Right ventricle myocardium inferior (tissue), 1 donor: ENCODE measurements around the gene PRDM5. TPM values are rescaled to one million over a fixed set of nuclear protein-coding genes. Genes with fewer than 3 reads are reported as not detected.

Experiments used
- ATAC-seq: fragments of 200-7000 bp; cut with Tn5 transposase; one replicate; pipeline ENCODE4 v1.9.1; 2020; ENCODE audit warnings: mild to moderate bottlenecking, moderate library complexity
- DNase-seq: peaks from one replicate; pipeline ENCODE4 v3.0.0; 2021; ENCODE audit errors: missing footprints
- intact Hi-C: fragments of 100-400 bp; cut with DNase I; formaldehyde crosslinking; loops from one replicate; pipeline ENCODE4 v1.11.0; 2022
- total RNA-seq: library from RNA; stranded (reverse); fragmentation: NEBNext Ultra II Directional; extraction: Animal tissue kit (Norgen Biotek cat#: 25700); gene quantifications from one replicate; pipeline ENCODE4 v1.2.1, GENCODE V29; 2021
- donor health status: DM: no; HTN: yes; CAD: no; lungs with severe emphysema.

The PRDM5 gene
- total RNA-seq, 1 donor from 2014 or later, result 7.4 TPM

DNA sequence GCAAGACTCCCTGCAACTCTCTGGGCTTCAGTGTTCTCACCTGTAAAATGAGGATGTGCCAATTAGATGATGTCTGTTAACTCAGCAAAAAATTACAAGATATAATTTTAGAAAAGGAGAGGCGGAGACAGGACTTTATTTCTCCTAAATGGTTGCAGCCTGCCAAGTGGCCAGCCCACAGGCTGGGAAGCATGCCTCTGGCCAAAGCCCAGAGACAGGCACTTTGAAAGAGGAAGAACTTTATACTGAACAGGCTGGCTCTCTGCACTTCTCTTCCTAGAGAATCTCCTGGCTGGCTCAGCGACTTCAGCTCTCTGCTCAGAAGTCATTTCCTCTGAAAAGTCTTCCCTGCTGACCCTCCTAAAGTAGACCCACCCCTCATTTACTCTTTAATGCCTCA, 3.7 kb downstream of the PRDM5 start:
- intact Hi-C loops, result no loop called here
- DNase-seq, result peak; percentile 69
- no peak for ATAC-seq

DNA sequence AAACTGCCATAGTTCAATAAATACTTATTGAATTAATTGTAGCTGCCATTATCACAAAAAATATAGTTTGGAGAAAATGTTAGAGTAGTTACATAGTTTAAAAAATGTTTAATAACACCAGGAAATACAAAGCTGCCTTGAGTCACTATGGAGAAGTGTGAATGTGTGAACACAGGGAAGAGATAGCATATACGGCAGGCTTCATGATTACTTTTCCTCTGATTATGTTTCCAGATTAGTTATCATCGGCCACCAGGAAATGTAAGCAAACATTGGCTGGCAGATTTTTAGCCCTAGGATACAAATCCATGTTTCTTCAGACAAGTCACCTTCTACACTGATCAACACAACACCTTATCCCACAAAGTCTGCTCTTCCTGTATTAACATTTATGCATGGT, 4.4 kb downstream of the PRDM5 start:
- intact Hi-C loops, result no loop called here
- DNase-seq (no peak), ATAC-seq (no peak)

DNA sequence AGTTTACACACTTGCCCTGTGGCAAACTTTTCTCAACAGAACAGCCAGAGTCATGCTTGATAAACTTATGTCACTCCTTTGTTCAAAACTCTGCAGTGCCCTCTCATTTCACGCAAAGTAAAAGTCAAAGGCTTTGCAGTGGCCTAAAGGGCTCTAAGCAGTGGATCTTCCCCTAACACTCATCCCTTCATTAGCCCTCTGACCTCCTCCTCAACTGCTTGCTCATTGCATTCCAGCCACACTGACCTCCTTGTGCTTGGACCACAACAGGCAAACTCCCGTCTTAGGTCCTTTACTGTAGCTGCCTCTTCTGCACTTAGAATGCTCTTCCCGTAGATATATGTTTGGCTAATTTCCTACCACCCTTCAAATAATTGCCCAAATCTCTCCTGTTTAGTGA, 5.6 kb downstream of the PRDM5 start:
- intact Hi-C loops, result no loop called here
- DNase-seq (no peak), ATAC-seq (no peak)

DNA sequence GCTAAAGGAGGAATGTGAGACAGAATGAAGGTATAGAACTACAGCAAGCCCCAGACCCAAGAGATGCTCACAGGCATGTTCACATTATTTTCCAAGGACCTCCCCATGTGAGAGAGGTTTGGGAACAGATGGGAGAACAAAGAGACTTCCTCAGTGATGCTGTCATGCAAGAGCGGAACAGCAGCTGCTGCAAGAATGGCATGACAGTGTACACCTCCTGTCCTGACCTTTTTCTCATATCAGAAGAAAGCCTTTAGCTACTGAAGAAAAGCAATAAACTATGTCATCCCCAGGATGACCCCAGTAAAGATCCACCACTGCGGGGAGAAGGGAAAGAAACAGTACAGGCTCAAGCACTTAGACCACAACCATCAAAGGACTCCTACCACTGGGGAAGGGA, 7.2 kb downstream of the PRDM5 start:
- no peak for DNase-seq
- intact Hi-C loops, result no loop called here
- no peak for ATAC-seq

DNA sequence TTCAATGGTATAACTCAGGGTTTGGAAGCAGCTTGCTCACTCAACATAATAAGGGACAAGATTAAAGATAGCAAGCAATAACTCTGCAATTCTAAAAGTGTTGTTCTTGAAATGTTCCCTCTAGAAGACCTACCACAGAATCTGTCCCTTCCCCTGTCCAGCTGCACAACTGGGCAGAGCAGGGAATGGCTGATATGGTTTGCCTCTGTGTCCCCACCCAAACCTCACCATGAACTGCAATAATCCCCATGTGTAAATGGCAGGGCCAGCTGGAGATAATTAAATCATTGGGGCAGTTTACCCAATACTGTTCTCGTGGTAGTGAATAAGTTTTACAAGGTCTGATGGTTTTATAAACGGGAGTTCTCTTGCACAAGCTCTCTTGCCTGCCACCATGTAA, 19.1 kb downstream of the PRDM5 start:
- DNase-seq (no peak), ATAC-seq (no peak)
- intact Hi-C loops, result no loop called here

DNA sequence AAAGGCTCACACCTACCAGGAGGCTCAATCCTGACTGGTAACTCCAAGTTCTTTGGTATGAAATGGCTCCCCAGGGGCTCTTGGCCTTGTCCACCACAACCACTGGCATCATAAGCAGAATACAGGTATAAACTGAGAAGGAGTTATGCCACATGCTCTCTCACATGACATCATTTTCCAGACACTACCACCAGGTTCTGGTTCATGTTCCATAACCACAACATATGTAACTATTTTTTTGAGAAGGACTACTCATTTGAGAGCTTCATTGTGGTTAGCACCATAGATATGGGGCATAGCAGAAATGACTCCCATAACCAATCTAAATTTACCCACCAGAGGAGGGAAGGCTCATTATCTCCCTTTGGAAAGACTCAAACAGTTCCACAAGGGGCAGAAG, 19.6 kb downstream of the PRDM5 start:
- ATAC-seq, result no peak
- intact Hi-C loops, result no loop called here
- peak; percentile 44 for DNase-seq

DNA sequence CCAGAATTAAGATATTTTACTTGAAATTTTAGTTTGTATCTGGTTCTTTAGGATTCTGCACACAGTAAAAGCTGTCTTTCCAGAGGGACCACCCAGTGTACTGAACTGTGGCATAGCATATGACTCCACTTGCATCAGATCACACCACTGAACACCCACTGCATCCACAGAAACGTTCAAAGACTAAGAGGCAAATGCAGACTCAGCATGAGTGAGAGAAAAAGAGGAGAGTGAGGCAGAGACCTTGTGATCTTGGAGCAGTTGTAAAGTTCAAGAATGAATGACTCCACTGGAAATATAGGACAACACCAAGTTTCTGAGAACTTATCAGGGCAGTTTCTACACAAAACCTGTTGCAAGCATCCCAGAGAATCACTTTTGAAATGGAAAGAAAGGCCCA, 20.8 kb downstream of the PRDM5 start:
- no peak for DNase-seq
- intact Hi-C loops, result no loop called here
- no peak for ATAC-seq

DNA sequence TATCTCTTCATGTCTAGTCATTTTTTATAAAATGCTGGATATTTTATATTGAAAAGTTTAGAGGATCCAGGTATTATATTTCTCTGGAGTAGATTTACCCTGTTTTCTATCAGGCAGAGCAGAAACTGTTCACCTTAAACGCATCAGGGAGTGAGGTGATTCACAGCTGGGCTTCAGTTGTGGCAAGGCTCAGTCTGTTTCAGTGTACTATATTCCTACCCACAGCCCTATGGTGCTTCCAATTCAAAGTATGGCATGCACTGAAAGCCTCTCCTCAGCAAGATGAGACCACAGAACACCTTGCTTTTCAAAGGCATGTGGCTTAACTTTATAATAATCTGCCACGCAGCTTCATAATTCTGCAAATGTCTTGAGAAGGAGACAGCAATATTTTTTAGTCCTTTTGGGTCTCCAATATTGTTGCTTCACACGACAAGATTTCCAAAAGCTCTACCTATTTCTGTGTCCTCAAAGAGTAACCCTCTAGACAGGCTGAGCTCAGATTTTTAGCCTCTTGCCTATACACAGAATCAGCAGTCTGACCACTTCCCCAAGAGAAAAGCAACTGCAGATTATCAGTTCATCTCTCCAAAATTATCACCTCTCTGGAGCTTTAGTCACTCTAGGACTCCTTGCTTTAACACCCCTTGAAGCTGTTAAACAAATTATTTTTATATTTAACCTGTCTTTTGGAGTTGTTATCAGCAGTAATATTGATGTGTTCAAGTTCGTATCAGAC, 24.4 kb downstream of the PRDM5 start:
- ATAC-seq (no peak), DNase-seq (no peak)
- intact Hi-C loops, result no loop called here

DNA sequence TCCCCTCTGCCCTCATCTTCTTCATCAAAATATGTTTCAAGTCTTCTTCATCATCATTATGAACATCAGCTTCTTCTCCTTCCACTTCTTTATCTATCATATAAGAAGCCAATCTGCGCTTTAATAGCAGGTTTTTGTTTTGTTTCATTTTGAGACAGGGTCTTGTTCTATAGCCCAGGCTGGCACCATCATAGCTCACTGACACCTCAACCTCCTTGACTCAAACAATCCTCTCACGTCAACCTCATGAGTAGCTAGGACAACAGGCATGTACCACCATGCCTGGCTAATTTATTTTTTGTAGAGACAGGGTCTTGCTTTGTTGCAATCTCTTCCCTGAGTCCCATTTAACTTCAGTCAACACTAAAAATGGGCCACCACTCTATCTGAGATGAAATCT, 27.0 kb downstream of the PRDM5 start:
- intact Hi-C loops, result no loop called here
- no peak for DNase-seq
- no peak for ATAC-seq

DNA sequence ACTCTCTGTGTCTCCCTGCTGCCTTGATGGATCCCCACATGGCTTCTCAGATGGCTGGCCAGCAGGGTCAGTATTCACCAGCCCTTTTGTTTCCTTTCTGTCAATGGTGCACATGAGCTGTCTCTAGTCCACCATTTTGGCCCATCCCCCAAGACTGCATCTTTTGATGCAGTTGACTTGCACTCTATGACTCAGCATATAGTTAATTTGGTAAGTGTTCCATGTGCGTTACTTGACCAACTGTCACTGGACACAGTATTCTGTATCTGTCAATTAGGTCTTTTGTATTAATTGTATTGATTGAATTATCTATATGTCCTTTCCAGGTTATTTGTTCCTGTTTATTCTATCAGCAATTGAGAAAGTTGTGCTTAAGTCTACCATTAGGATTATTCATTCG, 29.2 kb downstream of the PRDM5 start:
- DNase-seq (no peak), ATAC-seq (no peak)
- intact Hi-C loops, result no loop called here

DNA sequence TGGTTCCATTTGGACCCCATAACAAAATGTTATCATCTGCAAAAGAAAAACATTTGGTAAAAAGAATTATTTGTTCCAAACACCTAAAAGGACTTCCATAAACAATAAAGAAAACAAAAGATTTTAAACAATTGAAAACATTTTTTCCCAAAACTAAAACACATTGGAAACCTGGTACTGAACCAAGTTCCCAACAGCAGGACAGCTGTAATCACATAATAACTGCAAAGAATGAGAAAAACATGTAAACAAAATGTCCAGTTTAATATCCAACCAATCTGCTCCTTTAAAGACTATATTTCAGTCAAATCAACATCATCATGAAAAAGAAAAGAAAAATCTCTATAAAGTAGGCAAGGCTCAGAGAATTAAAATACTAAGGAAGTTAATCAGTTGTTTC, 36.3 kb downstream of the PRDM5 start:
- ATAC-seq, result no peak

DNA sequence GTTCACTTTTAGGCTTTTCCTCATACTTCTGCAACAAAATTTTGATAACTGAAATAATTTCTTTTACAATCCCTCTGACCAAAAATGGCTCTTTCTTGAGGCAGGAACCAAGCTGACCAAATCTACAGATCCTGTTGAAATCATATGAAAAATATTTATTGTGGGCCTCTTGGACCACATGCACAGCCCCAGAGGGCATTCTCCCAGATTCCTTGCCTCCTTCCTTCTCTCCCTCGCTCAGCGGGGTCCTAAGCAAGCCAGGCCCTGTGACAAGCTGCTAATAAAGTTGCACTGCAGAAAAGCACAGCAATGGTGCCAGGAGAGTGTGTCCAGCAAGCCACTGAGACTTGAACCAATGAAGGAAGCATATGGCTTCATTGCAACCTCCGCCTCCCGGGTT, 40.7 kb downstream of the PRDM5 start:
- DNase-seq (no peak), ATAC-seq (no peak)
- intact Hi-C loops, result no loop called here

More for the DNA sequence above, 36.3 kb downstream of the PRDM5 start:
- intact Hi-C loops, result no loop called here
- no peak for DNase-seq

DNA sequence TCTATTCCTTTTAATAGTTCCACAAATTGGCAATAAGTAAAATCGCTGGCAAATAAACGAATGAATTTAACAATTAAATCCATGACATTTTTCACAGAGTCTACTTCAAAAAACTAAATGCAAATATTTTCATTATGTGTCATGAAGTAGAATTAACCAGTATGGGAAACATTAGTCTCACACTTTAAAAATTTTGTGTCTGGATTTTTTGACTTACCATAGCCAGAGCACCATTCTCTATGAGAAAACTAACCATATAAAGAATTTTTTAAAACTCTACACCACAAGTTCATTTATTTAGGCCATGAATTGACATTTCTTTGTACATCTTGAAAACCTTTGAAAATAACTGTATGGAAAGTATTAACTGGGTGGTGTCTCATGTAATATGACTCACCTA, 41.2 kb downstream of the PRDM5 start:
- intact Hi-C loops, result no loop called here
- no peak for ATAC-seq
- DNase-seq, result no peak

DNA sequence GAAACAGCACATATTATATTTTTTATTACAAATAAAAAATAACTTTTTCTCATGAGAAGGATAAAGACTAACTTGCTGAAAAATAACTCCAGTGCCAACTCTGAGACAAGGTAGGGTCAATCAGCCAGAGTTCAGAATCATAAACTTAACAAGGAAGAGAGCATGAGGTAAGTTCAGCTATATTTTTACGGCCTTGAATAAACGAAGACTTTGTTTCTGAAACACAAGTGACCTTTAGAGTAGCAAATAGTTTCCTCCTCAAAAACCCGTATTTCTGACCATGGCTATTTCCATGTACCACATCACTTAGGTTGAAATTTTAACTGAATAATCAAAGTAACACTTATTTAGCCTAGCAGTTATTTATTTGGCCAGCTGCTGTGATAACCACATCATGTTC, 45.5 kb downstream of the PRDM5 start:
- ATAC-seq, result no peak
- DNase-seq, result no peak
- intact Hi-C loops, result no loop called here

DNA sequence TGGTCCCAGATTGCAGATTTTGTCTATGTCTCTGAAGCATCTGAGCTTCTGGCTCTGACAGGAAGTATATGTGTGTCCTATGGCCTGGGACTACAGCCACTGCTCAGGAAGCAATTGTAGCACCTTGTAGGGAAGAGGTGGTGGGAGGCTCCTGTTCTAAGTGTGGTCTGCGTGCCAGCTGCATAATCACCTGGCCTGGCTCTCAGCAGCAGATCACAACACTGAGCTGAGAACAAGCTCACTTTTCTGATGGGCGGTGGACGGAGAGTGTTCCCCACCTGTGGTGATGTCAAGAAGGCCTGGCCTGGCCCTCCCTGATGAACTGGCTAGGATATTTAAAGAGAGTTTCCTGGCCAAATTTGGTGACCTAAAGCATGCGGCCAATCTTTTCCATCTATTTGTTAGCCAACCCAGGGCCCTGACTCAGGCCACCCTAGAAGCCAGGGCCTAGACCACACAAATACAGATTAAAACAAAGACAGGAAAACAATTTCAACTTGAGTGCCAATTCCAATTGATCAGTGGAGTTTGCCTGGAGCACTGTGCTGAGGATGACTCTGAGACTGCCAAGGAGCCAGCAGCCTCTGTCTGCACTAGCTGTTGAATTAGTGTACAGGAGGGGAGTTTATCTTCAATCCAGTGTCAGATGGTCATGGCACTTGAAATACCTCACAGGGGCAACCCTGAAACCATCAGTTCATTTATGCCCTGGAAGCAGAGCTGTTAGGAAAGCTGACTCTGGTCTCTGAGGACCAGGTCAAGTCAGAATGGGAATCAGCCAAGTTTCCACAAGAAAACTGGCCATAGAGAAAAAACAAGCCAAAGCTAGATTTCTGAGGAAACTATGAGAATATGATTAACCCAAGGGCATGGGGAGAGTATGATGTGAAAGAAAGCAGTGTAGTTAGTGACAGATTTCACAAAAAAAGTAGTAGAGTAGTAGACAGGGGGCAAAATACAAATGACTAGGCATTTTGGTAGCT, 47.4 kb downstream of the PRDM5 start:
- no peak for DNase-seq
- intact Hi-C loops, result no loop called here
- peak; percentile 56 for ATAC-seq

DNA sequence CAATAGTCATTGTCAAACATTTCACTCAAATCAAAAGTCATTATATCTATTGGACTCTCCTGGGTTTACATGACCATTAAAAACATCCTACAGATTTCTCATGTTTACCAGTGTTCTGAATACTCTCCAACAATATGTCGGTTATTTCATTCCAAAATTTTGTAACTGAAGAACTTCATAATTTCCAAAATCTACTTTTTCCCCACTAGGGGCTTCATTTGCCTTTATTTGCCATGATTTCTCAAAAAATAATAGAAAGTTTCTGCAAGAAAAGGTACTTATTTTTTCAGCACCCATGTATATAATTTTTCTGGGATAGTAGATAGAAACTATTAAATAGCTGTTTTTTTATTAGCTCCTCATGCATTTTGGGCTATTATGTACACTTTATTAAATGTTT, 49.0 kb downstream of the PRDM5 start:
- DNase-seq, result no peak
- intact Hi-C loops, result no loop called here
- no peak for ATAC-seq

DNA sequence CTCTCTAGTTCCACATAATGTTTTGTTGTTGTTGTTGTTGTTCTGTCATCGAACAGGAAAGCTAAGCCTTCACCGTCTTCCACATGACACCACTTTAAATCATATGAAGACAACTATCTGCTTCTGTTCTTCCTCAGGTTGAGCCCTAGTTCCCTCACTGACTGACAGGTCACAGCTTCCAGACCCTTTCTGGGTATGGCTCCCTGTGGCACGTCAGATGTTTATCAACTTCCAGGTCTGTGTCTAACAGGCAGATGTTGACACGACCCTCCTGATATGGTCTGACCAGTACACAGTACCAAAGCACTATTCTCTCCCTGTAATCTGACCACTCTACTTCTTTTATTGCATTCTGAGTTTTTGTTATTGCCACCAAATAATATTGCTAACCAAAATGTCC, 51.4 kb downstream of the PRDM5 start:
- no peak for ATAC-seq
- intact Hi-C loops, result no loop called here
- DNase-seq, result no peak

DNA sequence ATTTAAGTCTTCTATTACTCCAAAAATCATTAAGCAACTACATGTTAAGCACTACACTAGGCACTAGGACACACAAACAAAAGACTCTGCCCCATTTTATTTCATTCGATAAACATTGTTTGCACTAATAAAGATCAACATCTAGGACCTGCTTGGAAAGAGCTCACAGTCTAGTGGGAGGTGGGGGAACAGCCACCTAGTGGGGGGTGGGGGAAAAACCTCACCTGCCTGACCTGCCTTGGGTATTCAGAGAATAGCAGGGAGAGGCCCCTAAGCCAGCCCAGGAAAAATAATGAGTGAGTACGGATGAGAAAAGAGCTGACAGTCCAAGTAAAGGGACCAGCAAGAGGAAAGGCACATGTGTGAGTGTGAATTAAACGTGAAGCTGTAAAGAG, 52.2 kb downstream of the PRDM5 start:
- intact Hi-C loops, result no loop called here
- no peak for ATAC-seq
- DNase-seq, result no peak

DNA sequence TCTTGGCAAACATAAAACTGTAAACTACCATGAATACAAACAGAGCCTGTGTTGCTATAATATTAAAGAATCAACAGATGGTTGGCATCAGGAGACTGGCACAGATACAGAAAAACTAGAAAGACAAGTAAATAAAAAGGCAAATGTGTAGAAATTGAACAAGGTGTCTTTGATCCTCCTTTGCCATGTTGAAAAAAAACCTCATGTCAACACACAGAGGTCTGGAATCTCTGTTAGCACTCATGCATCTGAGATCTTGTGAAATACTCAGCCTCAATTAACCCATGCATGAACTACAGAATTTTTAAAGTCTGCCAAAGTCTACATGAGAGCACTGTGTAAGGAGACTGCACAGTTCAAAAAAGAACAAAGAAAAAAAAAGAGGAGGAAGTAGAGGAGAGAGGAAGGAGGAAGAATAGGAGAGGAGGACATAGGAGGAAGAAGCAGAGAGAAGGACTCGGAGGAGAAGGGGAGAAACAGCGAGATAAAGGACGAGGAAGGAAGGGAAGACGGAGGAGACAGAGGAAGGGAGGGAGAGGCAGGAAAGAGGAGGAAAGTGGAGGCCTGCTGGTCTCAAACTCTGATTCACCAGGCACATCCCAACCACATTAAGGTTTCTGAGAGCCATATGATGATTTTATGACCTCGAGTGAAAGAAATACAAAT, 52.8 kb downstream of the PRDM5 start:
- intact Hi-C loops, result no loop called here
- ATAC-seq (no peak), DNase-seq (no peak)

DNA sequence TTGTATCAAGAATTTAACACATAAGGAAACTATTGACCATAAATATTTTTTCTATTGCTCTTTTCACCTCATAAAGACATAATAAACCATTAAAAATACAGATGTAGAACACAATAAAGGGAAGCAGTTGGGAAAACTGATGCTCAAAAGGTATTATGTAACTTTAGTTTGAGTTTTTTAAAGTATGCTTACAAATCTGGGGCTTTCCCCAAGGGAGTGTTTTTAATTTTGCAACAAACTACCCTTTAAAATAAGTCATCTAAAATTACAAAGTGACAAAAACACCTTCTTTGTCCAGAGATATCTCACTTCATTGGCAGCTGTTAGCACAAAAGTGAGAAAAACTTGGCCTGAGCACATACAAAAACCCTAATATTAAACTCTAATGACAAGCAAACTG, 55.0 kb downstream of the PRDM5 start:
- ATAC-seq (no peak), DNase-seq (no peak)
- intact Hi-C loops, result no loop called here
